ENCODE results near the gene PNMT.
A peak's percentile ranks its signal among the peaks of the same experiment; 100 is the strongest.

Gene PNMT

GRCh38 chr17:39671651-39672521 is 3.6 kb downstream of the PNMT start:
- peak; percentile 20 for DNase-seq

GRCh38 chr17:39672522-39673334 is 4.5 kb downstream of the PNMT start:
- no peak for DNase-seq

GRCh38 chr17:39673335-39674081 is 5.3 kb downstream of the PNMT start:
- DNase-seq = no peak

- no peak for DNase-seq
Observed at GRCh38 chr17:39674179-39674578, 5.9 kb downstream of the PNMT start.

- DNase-seq = no peak
Observed at GRCh38 chr17:39674702-39675389, 6.6 kb downstream of the PNMT start.

- no peak for DNase-seq
Observed at GRCh38 chr17:39675390-39676082, 7.3 kb downstream of the PNMT start.

GRCh38 chr17:39676198-39676819 is 8.1 kb downstream of the PNMT start:
- peak; percentile 42 for DNase-seq

GRCh38 chr17:39677072-39677471 is 8.8 kb downstream of the PNMT start:
- no peak for DNase-seq

GRCh38 chr17:39677542-39678339 is 9.5 kb downstream of the PNMT start:
- DNase-seq = no peak

- no peak for DNase-seq
Observed at GRCh38 chr17:39678340-39679116, 10.3 kb downstream of the PNMT start.

- peak; percentile 43 for DNase-seq
Observed at GRCh38 chr17:39679521-39680192, 11.4 kb downstream of the PNMT start.

- no peak for DNase-seq
Observed at GRCh38 chr17:39683295-39683939, 15.2 kb downstream of the PNMT start.

GRCh38 chr17:39684369-39685192 is 16.3 kb downstream of the PNMT start:
- no peak for DNase-seq

- no peak for DNase-seq
Observed at GRCh38 chr17:39687101-39687545, 18.9 kb downstream of the PNMT start.

GRCh38 chr17:39687546-39688474 is 19.6 kb downstream of the PNMT start, which contains the start of gene PGAP3:
Gene PGAP3, minus strand, starts transcription at chr17:39688057. Its CDS starts 43 bp downstream, at chr17:39688014.
- peak; percentile 89 for DNase-seq

- DNase-seq = no peak
Observed at GRCh38 chr17:39688475-39688835, 20.2 kb downstream of the PNMT start.

Measured in activated CD4-positive, alpha-beta T cell treated with anti-CD3 and anti-CD28 coated beads for 48 hours (primary cell).